CD4-positive, alpha-beta T cell treated with Interleukin-15 for 4 hours (primary cell): ENCODE results near the gene VMA21.

Experiments
- DNase-seq: peaks from one replicate; pipeline ENCODE4 v3.0.0-alpha.2; 2020; ENCODE audit warnings: low spot score

Gene VMA21

GRCh38 chrX:151396825-151397740 is at the start of gene VMA21:
Gene VMA21 (plus strand): TSS chrX:151397206. CDS start chrX:151397309, 103 bp downstream.
- DNase-seq = peak; percentile 80

GRCh38 chrX:151359341-151359740 is 37.7 kb upstream of the VMA21 start:
- no peak for DNase-seq

DNA sequence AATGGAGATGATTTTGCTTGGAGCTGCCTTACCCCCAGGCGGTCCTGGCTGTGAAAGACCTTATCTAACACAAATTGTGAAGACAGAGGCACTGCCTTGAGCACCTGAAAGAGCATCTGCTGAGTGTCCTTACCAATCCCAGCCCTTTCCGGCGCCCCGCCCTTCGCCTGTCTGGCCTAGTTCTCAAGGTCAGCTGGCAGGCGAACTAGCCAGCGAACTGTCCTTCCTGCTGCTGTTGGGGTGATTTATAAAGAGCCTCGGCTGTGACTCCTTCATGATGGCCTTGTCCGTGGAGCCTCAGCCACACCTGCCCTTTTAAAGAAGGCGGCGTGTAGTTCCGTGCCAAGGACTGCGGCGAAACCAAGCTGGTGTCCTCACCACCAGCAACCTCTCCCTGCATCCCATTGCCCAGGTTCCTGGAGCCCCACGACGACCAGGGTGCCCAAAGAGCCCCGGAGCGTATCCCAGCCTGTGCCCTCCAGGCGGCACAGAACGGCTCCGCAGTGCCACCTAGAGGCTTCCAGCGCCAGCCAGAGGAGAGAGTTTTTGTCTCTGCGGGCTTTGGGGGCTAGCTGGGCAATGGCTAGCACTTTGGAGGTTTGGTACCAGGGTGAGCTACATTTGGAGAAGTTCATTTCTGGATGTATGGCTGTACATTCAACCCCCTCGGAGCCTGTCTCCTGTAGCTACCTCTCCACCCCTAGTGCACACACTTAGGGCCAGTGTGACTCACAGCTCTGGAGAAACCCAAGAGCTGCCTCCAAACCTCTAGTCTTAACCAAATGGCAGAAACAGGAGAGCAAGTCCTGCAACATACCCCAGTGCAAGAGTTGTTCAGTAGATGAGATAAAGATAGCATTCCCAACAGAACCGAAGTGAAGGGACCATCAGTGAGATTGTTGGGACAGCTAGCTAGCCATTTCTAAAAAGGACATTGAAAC is 36.8 kb upstream of the VMA21 start:
- peak; percentile 32 for DNase-seq

DNA sequence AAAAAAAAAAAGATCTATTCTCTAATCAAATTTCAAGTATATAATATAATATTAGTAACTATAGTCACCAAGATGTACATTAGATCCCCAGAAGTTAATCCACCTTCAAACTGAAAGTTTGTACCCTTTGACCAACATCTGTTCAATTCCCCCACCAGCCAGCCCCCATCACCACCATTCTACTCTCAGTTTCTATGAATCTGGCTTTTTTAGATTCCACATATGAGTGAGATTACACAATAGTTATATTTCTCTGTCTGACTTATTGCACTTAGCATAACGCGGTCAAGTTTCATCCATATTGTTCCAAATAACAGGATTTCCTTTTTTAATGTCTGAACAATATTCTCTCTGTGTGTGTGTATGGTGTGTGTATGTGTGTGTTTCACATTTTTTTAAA is 33.7 kb upstream of the VMA21 start:
- DNase-seq = no peak

DNA sequence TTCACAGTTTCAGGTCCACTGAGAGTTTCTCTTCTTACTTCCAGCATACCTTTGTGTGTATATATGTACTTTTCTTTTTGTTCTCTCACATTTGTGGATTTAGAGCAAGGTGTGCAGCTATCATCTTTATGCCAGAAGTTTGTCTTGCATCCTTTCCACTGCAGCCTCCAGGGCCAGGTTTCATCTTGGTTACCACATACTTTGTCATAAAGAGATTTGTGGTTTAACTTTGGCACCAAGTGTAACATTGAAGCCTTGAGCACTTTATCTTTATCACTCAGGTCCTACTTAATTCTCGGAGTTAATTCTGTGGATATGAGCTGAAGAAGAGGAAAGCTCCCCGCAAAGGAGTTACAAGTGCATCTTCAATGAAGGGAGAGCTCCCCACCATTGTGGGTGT is 31.4 kb upstream of the VMA21 start:
- no peak for DNase-seq

- no peak for DNase-seq
Measured at GRCh38 chrX:151370906-151371305, 26.1 kb upstream of the VMA21 start.

GRCh38 chrX:151384807-151385206 is 12.2 kb upstream of the VMA21 start:
- DNase-seq = no peak

GRCh38 chrX:151386838-151387459 is 10.1 kb upstream of the VMA21 start:
- DNase-seq = no peak

DNA sequence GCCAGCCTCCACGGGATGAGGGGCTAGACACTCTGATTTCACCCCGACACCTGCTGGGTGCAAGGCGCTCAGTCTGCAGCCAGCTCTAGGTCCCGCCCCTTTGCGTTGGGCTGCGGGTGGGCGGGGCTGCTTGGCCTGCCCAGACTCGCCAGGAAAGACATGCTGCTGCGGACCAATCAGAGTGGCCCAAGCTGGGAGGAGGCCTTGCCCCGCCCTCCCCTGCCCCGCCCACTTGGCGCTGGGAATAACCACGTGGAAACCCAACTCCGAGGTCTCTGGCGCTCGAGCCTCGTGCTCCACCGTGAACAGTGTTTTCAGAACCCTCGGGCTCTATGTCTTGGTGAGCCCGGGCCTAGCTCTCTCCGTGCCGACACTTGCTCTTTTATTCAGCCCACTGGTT is 5.3 kb upstream of the VMA21 start:
- DNase-seq = no peak

DNA sequence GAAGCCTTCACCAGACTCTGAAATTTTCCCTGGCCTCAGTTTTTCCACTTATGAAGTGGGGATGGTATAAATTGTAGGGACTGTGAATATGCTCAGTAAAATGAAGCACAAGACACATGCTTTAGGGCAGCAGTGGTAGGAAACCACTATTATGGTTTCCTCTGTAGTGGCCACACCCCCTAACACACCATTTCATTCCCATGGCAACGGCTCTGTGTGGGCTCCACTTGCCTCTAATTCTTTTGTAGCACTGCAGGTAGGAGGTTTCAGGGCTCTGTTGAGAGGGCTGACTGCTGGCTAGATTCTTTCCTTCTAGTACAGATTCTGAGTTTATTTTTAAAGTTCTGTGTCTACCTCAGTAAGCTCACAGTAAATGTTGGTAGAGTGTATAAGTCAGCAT is 3.5 kb upstream of the VMA21 start:
- peak; percentile 82 for DNase-seq

DNA sequence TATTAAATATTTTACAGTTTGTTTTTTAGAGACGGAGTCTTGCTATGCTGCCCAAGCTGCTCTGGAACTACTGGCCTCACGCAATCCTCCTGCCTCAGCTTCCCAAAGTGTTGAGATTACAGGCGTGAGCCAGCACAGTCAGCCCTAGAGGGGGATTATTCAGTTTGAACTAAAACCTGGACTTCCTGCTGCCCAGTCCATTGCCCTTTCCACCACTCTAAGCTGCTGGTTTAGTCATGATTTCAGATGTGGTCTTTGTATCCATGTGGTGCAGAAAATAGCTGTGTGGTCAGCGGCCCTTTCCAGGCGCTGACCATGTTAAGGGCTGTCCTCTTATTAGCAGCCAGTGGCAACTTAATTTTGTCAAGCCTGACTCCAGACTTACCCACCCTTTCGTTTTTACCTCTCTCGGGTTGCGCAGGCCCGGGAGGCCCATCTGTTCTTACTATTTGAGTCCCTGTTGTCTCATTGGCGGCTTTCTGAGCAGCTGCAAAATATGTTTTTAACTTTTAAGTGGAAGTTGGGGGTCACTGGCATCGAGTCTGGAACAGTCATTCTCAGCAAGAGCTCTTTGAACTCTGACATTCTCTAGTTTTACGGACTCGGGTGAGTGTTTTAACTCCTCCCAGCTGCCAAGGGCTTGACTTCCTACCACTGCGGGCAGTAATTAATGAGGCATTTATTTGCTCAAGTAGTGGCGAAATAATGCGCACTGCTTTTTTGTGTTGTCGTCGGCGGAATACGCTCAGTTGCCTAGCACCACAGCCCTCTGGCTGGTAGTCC is 773 bp upstream of the VMA21 start:
- DNase-seq = peak; percentile 51

DNA sequence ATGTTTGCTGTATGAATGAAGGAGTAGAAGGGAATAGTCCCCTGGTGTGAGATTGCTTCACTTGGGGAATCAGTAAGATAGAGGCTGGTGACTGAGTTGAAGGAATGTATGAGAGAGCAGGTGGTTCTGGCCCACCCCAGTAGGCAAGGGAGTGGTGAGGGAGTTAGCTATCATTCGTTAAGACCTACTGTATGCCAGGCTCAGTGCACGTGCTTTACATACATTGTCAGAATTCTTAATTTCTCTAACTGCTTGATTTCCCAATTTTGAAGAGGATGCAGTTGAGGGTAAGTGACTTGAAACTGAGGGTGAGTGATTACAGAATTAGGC is 700 bp downstream of the VMA21 start:
- DNase-seq = no peak

DNA sequence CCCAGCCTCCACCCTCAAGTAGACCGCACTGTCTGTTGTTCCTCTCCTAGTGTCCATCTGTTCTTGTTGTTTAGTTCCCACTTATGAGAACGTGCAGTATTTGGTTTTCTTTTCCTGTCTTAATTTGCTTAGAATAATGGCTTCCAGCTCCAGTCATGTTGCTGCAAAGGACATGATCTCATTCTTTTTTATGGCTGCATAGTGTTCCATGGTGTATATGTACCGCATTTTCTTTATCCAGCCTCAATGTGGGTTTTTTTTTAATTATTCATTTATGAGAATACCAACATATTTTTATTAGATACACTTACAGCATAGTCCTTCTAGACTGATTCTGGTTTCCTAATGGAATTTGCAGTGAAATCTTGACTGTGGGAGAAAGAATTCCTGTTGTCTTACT is 1.3 kb downstream of the VMA21 start:
- DNase-seq = no peak

GRCh38 chrX:151402719-151403390 is 5.8 kb downstream of the VMA21 start:
- no peak for DNase-seq

- DNase-seq = no peak
Measured at GRCh38 chrX:151416579-151416978, 19.6 kb downstream of the VMA21 start.

DNA sequence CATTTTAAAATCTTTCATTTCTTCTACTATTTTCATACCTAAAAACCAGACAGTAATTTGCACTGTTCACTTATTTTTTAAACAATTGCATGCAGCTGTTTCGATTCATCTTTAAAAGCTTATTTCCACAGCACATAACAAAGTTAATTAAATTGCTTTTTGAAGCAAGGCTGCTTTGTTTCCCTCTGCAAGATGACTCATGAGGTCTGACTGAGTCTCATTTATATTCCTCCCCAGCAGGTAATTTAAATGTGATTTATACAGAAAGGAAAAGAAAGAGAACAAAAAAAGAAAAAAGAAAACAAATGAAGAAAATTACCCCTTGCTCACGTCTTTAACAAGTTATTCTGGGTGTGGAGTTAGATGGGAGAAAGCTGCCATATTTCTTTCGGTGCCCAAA is 22.8 kb downstream of the VMA21 start:
- no peak for DNase-seq

DNA sequence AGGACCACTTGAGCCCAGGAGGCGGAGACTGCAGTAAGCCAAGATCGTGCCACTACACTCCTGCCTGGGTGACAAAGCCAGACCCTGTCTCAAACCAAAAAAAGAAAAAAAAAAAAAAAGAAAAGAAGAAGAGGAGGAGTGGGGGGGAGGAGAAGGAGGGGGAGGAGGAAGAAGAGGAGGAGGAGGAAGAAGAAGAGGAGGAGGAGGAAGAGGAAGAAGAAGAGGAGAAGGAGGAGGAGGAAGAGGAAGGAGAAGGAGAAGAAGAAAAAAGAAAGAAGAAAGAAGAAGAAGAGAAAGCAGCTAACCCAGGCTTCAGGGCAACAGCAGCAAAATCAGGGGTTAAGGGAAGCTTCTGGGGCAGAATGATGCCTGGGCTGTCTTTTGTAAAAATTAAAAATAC is 27.5 kb downstream of the VMA21 start:
- DNase-seq = no peak

DNA sequence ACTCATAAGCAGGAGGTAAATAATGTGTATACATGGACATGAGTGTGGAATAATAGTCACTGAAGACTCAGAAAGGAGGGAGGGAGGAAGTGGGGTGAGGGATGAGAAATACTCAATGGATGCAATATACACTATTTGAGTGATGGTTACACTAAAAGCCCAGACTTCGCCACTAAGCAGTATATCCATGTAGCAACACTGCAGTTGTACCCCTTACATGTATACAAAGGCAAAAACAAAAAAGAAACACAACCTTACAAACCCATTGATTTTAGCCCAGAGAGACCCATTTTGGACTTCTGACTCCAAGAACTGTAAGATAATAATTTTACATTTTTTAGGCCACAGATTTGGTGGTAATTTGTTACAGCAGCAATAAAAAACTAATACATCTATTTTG is 51.5 kb downstream of the VMA21 start:
- no peak for DNase-seq

DNA sequence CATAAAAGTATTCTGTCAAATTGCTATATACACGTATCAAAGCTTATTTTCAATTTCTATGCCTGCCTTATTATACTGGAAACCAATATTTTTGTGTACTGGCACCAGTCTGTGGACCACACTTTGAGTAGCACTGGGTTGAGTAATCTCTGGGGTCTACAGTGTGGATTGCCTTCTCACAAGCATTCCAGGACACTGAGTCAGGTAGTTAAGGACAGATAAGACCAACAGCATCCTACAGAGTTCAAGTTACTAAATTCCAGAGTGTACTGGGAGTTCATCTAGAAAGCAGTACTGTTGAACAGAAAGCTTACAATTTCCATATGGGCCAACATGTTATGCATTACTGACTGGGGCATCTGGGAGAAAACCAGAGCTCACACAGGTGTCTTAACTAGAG is 61.8 kb downstream of the VMA21 start:
- no peak for DNase-seq
